GM23248 (cell line): Measurements from ENCODE around the gene CCNG2.

Source experiments
- EZH2 ChIP-seq: fragments of 200-600 bp; sonication (generic); IDR thresholded peaks from 2 replicates; pipeline ENCODE4 v1.6.1; 2018; ENCODE audit warnings: antibody characterized with exemption, mild to moderate bottlenecking; ENCODE audit not compliant: insufficient read depth, poor library complexity, severe bottlenecking
- EZH2phosphoT487 ChIP-seq: fragments of 200-600 bp; sonication (generic); IDR thresholded peaks from 2 replicates; pipeline ENCODE4 v1.6.1; 2018; ENCODE audit warnings: antibody characterized with exemption, moderate library complexity, mild to moderate bottlenecking, low read depth; ENCODE audit not compliant: insufficient read depth

DNA sequence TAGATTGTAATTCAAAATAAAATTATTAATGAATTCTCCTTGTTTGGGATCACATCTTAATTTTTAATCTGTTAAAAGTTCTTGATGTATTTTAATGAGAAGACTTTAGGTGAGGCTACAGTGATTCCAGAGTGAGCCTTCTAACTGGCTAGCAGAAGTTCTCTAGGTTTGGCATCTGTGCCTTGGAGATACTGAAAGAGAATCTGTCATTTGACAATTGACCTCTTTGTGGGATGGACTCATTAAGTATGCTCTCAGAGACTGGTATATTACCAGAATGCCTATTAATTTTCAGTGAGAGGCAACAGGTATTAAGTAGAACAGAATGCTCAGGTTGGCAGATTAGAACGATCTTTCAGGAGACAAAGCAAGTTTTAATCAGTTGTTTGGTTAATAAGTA lies 10.2 kb downstream of the CCNG2 start:
- TF ChIP-seq EZH2phosphoT487 = no peak
- no peak for TF ChIP-seq EZH2
